Mesendoderm (in vitro differentiated cells): ENCODE results near the gene INPP5B.

Experiments
- DNase-seq: peaks from one replicate; pipeline ENCODE4 v3.0.0; 2013
- H2AK5ac ChIP-seq: 2 replicates; pipeline ENCODE4 v1.6.1; 2013; ENCODE audit warnings: low read length, inconsistent platforms
- H2BK120ac ChIP-seq: 2 replicates; pipeline ENCODE4 v1.6.1; 2013; ENCODE audit warnings: low read depth, mild to moderate bottlenecking, low read length, moderate library complexity, mixed read lengths
- H2BK15ac ChIP-seq: replicated peaks from 2 replicates; pipeline ENCODE4 v1.6.1; 2013; ENCODE audit warnings: low read depth, mild to moderate bottlenecking, moderate library complexity
- H2BK5ac ChIP-seq: 2 replicates; pipeline ENCODE4 v1.6.1; 2013; ENCODE audit warnings: low read length, inconsistent platforms
- H3K18ac ChIP-seq: 2 replicates; pipeline ENCODE4 v1.6.1; 2013; ENCODE audit warnings: mild to moderate bottlenecking, low read length, mixed read lengths
- H3K23ac ChIP-seq: one replicate; pipeline ENCODE4 v1.6.1; 2013; ENCODE audit warnings: low read length
- H3K27ac ChIP-seq: 2 replicates; pipeline ENCODE4 v1.5.1; 2013; ENCODE audit warnings: low read depth, mild to moderate bottlenecking, inconsistent platforms, low read length, moderate library complexity
- H3K27me3 ChIP-seq: 2 replicates; pipeline ENCODE4 v1.6.1; 2013; ENCODE audit warnings: low read length, control low read depth, mild to moderate bottlenecking, inconsistent platforms; ENCODE audit not compliant: insufficient read depth, poor library complexity
- H3K36me3 ChIP-seq: 2 replicates; pipeline ENCODE4 v1.6.1; 2013; ENCODE audit warnings: low read length, inconsistent platforms; ENCODE audit not compliant: control insufficient read depth, insufficient read depth
- H3K4ac ChIP-seq: one replicate; pipeline ENCODE4 v1.6.1; 2013; ENCODE audit warnings: low read depth, mild to moderate bottlenecking, low read length, moderate library complexity
- H3K4me1 ChIP-seq: 2 replicates; pipeline ENCODE4 v1.6.1; 2013; ENCODE audit warnings: low read depth, low read length, inconsistent platforms; ENCODE audit not compliant: control insufficient read depth
- H3K4me2 ChIP-seq: 2 replicates; pipeline ENCODE4 v1.6.1; 2013; ENCODE audit warnings: low read length
- H3K4me3 ChIP-seq: 2 replicates; pipeline ENCODE4 v1.5.1; 2013; ENCODE audit warnings: mild to moderate bottlenecking, low read length
- H3K56ac ChIP-seq: one replicate; pipeline ENCODE4 v1.6.1; 2013; ENCODE audit warnings: low read length
- H3K79me1 ChIP-seq: 2 replicates; pipeline ENCODE4 v1.6.1; 2013; ENCODE audit warnings: low read length, inconsistent platforms
- H3K79me2 ChIP-seq: 2 replicates; pipeline ENCODE4 v1.6.1; 2013; ENCODE audit warnings: mild to moderate bottlenecking, low read length; ENCODE audit not compliant: control insufficient read depth, insufficient read depth
- H3K9ac ChIP-seq: 2 replicates; pipeline ENCODE4 v1.6.1; 2013; ENCODE audit warnings: low read length, inconsistent platforms
- H4K5ac ChIP-seq: one replicate; pipeline ENCODE4 v1.6.1; 2013; ENCODE audit warnings: low read length
- H4K8ac ChIP-seq: one replicate; pipeline ENCODE4 v1.6.1; 2013; ENCODE audit warnings: low read depth, mild to moderate bottlenecking, control low read depth, low read length, moderate library complexity
- WGBS: extraction: QIAGEN DNeasy Blood & Tissue Kit; methylation state at CpG from one replicate; pipeline ENCODE4 v1.1.7; 2013; ENCODE audit warnings: low lambda C conversion rate, missing lambda C conversion rate; ENCODE audit not compliant: insufficient coverage; ENCODE audit errors: extremely low coverage; 5-methylcytosine and 5-hydroxymethylcytosine counted together

The INPP5B gene

GRCh38 chr1:37865348-37866120, 81.3 kb downstream of the INPP5B start:
- no peak overlapping the region for H3K9ac ChIP-seq
- no peak overlapping the region for H3K27ac ChIP-seq
- WGBS: no CpG with 5 or more reads among the region's 6 CpGs

GRCh38 chr1:37862330-37862729, 84.5 kb downstream of the INPP5B start:
- H3K36me3 ChIP-seq: peaks cover 2% of the 10 kb centered on the region
- H3K56ac ChIP-seq: no peak overlapping the region
- no peak overlapping the region for H2BK15ac ChIP-seq
- H3K4me3 ChIP-seq: no peak overlapping the region
- no peak overlapping the region for H4K5ac ChIP-seq
- H3K9ac ChIP-seq: no peak overlapping the region
- H2BK120ac ChIP-seq: no peak overlapping the region
- H3K27me3 ChIP-seq: no peaks in the 10 kb centered on the region
- no peak overlapping the region for H3K18ac ChIP-seq
- no peak overlapping the region for H4K8ac ChIP-seq
- peaks cover 3% of the 10 kb centered on the region for H3K79me1 ChIP-seq
- H2BK5ac ChIP-seq: no peak overlapping the region
- no peak for DNase-seq
- no peak overlapping the region for H3K4ac ChIP-seq
- no peak overlapping the region for H3K4me2 ChIP-seq
- no peak overlapping the region for H2AK5ac ChIP-seq
- H3K23ac ChIP-seq: no peak overlapping the region
- H3K27ac ChIP-seq: no peak overlapping the region
- no CpG with 5 or more reads among the region's 3 CpGs for WGBS
- H3K79me2 ChIP-seq: peaks cover 11% of the 10 kb centered on the region
- peaks cover 1% of the 10 kb centered on the region for H3K4me1 ChIP-seq

More at GRCh38 chr1:37865348-37866120, 81.3 kb downstream of the INPP5B start:
- H2BK120ac ChIP-seq: no peak overlapping the region
- no peak overlapping the region for H3K23ac ChIP-seq
- H3K36me3 ChIP-seq: peaks cover 2% of the 10 kb centered on the region
- H3K56ac ChIP-seq: no peak overlapping the region
- no peaks in the 10 kb centered on the region for H3K79me1 ChIP-seq
- H3K4me3 ChIP-seq: no peak overlapping the region
- no peak overlapping the region for H2BK5ac ChIP-seq
- no peak overlapping the region for H4K5ac ChIP-seq
- no peak overlapping the region for H2AK5ac ChIP-seq
- no peak overlapping the region for H3K4me2 ChIP-seq
- no peak overlapping the region for H3K4ac ChIP-seq
- H3K27me3 ChIP-seq: no peaks in the 10 kb centered on the region
- H2BK15ac ChIP-seq: no peak overlapping the region
- DNase-seq: no peak
- no peaks in the 10 kb centered on the region for H3K79me2 ChIP-seq
- H4K8ac ChIP-seq: no peak overlapping the region
- H3K4me1 ChIP-seq: no peaks in the 10 kb centered on the region
- H3K18ac ChIP-seq: no peak overlapping the region

GRCh38 chr1:37861151-37861550, 85.7 kb downstream of the INPP5B start:
- Histone ChIP-seq H3K4me2 (no peak overlapping the region), H3K56ac (no peak overlapping the region), H2BK120ac (no peak overlapping the region), H3K9ac (no peak overlapping the region), H3K79me2 (peaks cover 11% of the 10 kb centered on the region), H3K27me3 (no peaks in the 10 kb centered on the region), H3K36me3 (peaks cover 2% of the 10 kb centered on the region), H2BK15ac (no peak overlapping the region), H3K27ac (no peak overlapping the region), H2AK5ac (no peak overlapping the region), H3K4me1 (peaks cover 1% of the 10 kb centered on the region), H3K4ac (no peak overlapping the region), H2BK5ac (no peak overlapping the region), H4K5ac (no peak overlapping the region), H3K79me1 (peaks cover 5% of the 10 kb centered on the region), H3K18ac (no peak overlapping the region), H4K8ac (no peak overlapping the region), H3K4me3 (no peak overlapping the region), H3K23ac (no peak overlapping the region)
- no peak for DNase-seq
- no CpG with 5 or more reads among the region's 4 CpGs for WGBS

- peak overlapping the region; percentile 71 for H3K4me2 ChIP-seq
- no peak overlapping the region for H2BK120ac ChIP-seq
- peaks cover 5% of the 10 kb centered on the region for H3K79me1 ChIP-seq
- H3K4me1 ChIP-seq: peaks cover 1% of the 10 kb centered on the region
- H3K4me3 ChIP-seq: no peak overlapping the region
- DNase-seq: no peak
- no peak overlapping the region for H2BK15ac ChIP-seq
- H3K23ac ChIP-seq: no peak overlapping the region
- no peak overlapping the region for H4K5ac ChIP-seq
- peaks cover 11% of the 10 kb centered on the region for H3K79me2 ChIP-seq
- no peaks in the 10 kb centered on the region for H3K27me3 ChIP-seq
- peak overlapping the region; percentile 79 for H3K56ac ChIP-seq
- H3K9ac ChIP-seq: peak overlapping the region; percentile 97
- no peak overlapping the region for H3K4ac ChIP-seq
- WGBS: no CpG with 5 or more reads among the region's 5 CpGs
- no peak overlapping the region for H2BK5ac ChIP-seq
- H3K18ac ChIP-seq: no peak overlapping the region
- no peak overlapping the region for H3K27ac ChIP-seq
- H4K8ac ChIP-seq: no peak overlapping the region
- H3K36me3 ChIP-seq: peaks cover under 1% of the 10 kb centered on the region
- H2AK5ac ChIP-seq: no peak overlapping the region
These were observed 86.5 kb downstream of the INPP5B start for GRCh38 chr1:37860346-37860666.

GRCh38 chr1:37859507-37860345, 87.1 kb downstream of the INPP5B start, which contains the start of gene MTF1:
TSS of gene MTF1 (minus strand) at chr1:37859592. CDS start at chr1:37857658, 1,934 bp downstream.
- H4K8ac ChIP-seq: peak within 1 kb of the TSS; percentile 16
- H3K4me2 ChIP-seq: peak within 1 kb of the TSS; percentile 71
- peak within 1 kb of the TSS; percentile 99 for H3K56ac ChIP-seq
- peak within 1 kb of the TSS; percentile 97 for H3K9ac ChIP-seq
- H3K79me1 ChIP-seq: peaks cover 7% of the 10 kb centered on the region
- H3K27me3 ChIP-seq: no peaks in the 10 kb centered on the region
- H2BK120ac ChIP-seq: no peak within 1 kb of the TSS
- peak within 1 kb of the TSS; percentile 62 for H3K27ac ChIP-seq
- H2BK5ac ChIP-seq: no peak within 1 kb of the TSS
- H2AK5ac ChIP-seq: no peak within 1 kb of the TSS
- peak within 1 kb of the TSS; percentile 29 for H3K18ac ChIP-seq
- peaks cover 1% of the 10 kb centered on the region for H3K4me1 ChIP-seq
- peaks cover 11% of the 10 kb centered on the region for H3K79me2 ChIP-seq
- H3K23ac ChIP-seq: peak within 1 kb of the TSS; percentile 45
- peak; percentile 99 for DNase-seq
- H3K36me3 ChIP-seq: peaks cover 2% of the 10 kb centered on the region
- H3K4ac ChIP-seq: peak within 1 kb of the TSS; percentile 56
- WGBS: no CpG with 5 or more reads among the region's 61 CpGs
- H3K4me3 ChIP-seq: peak within 1 kb of the TSS; percentile 97
- H2BK15ac ChIP-seq: no peak within 1 kb of the TSS
- no peak within 1 kb of the TSS for H4K5ac ChIP-seq
